K562 (cell line): ENCODE measurements around the gene CARD11. TPM values are rescaled to one million over a fixed set of nuclear protein-coding genes. Genes with fewer than 3 reads are reported as not detected.

Experiments used
- CHD4 ChIP-seq: fragments of 200-600 bp; sonication (generic); IDR thresholded peaks from 3 replicates; pipeline ENCODE4 v1.6.1; 2012; ENCODE audit warnings: low read depth, mild to moderate bottlenecking, mixed read lengths, low read length, inconsistent platforms; ENCODE audit not compliant: insufficient read depth, insufficient replicate concordance, poor library complexity, severe bottlenecking
- GATAD2A ChIP-seq: fragments of 450-650 bp; IDR thresholded peaks from 2 replicates; pipeline ENCODE4 v1.6.1; 2017
- PHF8 ChIP-seq: fragments of 200-600 bp; sonication (generic); IDR thresholded peaks from 2 replicates; pipeline ENCODE4 v1.6.1; 2012; ENCODE audit warnings: mixed run types, mild to moderate bottlenecking, inconsistent platforms, low read length, moderate library complexity, borderline replicate concordance
- ZNF778 ChIP-seq: fragments of 450-650 bp; formaldehyde crosslinking; IDR thresholded peaks from 2 replicates; pipeline ENCODE4 v1.4.0; 2020; ENCODE audit warnings: mild to moderate bottlenecking, moderate library complexity
- polyA plus RNA-seq, 8 experiments: library from polyadenylated mRNA; depleted of rRNA in 4 of 8; stranded (reverse) in 5 of 8; unstranded in 3 of 8; fragments of >200 nt; fragmentation: Nextera tagmentation in 2 of 8; fragmentation: Illumina TruSeq in 1 of 8; extraction: Ambion mirVana in 2 of 8; extraction: Trizol in 1 of 8; gene quantifications; 2 replicates each; pipeline versions ENCODE4 v1.2.1 to v1.2.3, GENCODE V29; 2011 to 2014; ENCODE audit warnings: inconsistent platforms in 1 of 8, missing spikeins in 1 of 8
- total RNA-seq, 7 experiments: library from RNA; depleted of rRNA in 6 of 7; stranded (reverse); fragments of >200 nt in 6 of 7; fragmentation: Illumina TruSeq in 2 of 7; extraction: Trizol in 2 of 7; gene quantifications; 2 replicates each; pipeline versions ENCODE4 v1.2.1 to v1.2.3, GENCODE V29; 2011 to 2021; ENCODE audit warnings: low replicate concordance in 1 of 7
- TF ChIP-seq, protein P1 (sequence below): fragments of 250-450 bp; sonication (Bioruptor Pico); IDR thresholded peaks from 2 replicates; pipeline ENCODE4 v1.4.0; 2020
- TF ChIP-seq, protein P2 (sequence below): fragments of 200-800 bp; sonication (Bioruptor generic); IDR thresholded peaks from 2 replicates; pipeline ENCODE4 v1.6.1; 2016; ENCODE audit warnings: missing genetic modification characterization, missing compliant biosample characterization
- TF ChIP-seq, protein P3 (sequence below): fragments of 250-450 bp; sonication (Bioruptor Pico); IDR thresholded peaks from 2 replicates; pipeline ENCODE4 v1.4.0; 2020; ENCODE audit warnings: mild to moderate bottlenecking, moderate library complexity, borderline replicate concordance

CARD11 gene
- total and polyA plus RNA-seq, 9 of the 15 experiments (the other 6 are each of a cell fraction or from before 2014, with no cell fraction given), result 0.07 to 12.8 (median 5.7) TPM

DNA sequence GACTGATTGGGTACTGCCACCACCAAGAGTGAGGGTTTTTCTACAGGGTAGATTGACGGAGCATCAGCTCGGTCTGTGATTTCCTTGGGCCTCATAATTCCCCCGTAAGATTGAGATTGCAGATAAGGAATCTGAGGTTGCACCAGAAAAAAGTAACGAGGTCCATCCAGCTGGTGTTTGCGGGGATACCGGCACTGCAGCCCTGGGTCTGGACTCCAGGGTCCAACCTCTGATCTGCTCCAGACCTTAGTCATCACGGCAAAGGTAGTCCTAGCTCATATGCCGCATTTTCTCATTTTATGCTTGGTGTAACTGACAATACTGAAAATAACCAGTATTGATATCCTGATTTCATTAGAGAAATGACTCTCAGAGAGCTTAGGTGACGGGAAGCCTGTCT is 3.9 kb downstream of the CARD11 start (continued):
- TF ChIP-seq, protein P1, sequence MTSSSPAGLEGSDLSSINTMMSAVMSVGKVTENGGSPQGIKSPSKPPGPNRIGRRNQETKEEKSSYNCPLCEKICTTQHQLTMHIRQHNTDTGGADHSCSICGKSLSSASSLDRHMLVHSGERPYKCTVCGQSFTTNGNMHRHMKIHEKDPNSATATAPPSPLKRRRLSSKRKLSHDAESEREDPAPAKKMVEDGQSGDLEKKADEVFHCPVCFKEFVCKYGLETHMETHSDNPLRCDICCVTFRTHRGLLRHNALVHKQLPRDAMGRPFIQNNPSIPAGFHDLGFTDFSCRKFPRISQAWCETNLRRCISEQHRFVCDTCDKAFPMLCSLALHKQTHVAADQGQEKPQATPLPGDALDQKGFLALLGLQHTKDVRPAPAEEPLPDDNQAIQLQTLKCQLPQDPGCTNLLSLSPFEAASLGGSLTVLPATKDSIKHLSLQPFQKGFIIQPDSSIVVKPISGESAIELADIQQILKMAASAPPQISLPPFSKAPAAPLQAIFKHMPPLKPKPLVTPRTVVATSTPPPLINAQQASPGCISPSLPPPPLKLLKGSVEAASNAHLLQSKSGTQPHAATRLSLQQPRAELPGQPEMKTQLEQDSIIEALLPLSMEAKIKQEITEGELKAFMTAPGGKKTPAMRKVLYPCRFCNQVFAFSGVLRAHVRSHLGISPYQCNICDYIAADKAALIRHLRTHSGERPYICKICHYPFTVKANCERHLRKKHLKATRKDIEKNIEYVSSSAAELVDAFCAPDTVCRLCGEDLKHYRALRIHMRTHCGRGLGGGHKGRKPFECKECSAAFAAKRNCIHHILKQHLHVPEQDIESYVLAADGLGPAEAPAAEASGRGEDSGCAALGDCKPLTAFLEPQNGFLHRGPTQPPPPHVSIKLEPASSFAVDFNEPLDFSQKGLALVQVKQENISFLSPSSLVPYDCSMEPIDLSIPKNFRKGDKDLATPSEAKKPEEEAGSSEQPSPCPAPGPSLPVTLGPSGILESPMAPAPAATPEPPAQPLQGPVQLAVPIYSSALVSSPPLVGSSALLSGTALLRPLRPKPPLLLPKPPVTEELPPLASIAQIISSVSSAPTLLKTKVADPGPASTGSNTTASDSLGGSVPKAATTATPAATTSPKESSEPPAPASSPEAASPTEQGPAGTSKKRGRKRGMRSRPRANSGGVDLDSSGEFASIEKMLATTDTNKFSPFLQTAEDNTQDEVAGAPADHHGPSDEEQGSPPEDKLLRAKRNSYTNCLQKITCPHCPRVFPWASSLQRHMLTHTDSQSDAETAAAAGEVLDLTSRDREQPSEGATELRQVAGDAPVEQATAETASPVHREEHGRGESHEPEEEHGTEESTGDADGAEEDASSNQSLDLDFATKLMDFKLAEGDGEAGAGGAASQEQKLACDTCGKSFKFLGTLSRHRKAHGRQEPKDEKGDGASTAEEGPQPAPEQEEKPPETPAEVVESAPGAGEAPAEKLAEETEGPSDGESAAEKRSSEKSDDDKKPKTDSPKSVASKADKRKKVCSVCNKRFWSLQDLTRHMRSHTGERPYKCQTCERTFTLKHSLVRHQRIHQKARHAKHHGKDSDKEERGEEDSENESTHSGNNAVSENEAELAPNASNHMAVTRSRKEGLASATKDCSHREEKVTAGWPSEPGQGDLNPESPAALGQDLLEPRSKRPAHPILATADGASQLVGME (CRISPR knock-in tag), result no peak
- TF ChIP-seq, protein P2, sequence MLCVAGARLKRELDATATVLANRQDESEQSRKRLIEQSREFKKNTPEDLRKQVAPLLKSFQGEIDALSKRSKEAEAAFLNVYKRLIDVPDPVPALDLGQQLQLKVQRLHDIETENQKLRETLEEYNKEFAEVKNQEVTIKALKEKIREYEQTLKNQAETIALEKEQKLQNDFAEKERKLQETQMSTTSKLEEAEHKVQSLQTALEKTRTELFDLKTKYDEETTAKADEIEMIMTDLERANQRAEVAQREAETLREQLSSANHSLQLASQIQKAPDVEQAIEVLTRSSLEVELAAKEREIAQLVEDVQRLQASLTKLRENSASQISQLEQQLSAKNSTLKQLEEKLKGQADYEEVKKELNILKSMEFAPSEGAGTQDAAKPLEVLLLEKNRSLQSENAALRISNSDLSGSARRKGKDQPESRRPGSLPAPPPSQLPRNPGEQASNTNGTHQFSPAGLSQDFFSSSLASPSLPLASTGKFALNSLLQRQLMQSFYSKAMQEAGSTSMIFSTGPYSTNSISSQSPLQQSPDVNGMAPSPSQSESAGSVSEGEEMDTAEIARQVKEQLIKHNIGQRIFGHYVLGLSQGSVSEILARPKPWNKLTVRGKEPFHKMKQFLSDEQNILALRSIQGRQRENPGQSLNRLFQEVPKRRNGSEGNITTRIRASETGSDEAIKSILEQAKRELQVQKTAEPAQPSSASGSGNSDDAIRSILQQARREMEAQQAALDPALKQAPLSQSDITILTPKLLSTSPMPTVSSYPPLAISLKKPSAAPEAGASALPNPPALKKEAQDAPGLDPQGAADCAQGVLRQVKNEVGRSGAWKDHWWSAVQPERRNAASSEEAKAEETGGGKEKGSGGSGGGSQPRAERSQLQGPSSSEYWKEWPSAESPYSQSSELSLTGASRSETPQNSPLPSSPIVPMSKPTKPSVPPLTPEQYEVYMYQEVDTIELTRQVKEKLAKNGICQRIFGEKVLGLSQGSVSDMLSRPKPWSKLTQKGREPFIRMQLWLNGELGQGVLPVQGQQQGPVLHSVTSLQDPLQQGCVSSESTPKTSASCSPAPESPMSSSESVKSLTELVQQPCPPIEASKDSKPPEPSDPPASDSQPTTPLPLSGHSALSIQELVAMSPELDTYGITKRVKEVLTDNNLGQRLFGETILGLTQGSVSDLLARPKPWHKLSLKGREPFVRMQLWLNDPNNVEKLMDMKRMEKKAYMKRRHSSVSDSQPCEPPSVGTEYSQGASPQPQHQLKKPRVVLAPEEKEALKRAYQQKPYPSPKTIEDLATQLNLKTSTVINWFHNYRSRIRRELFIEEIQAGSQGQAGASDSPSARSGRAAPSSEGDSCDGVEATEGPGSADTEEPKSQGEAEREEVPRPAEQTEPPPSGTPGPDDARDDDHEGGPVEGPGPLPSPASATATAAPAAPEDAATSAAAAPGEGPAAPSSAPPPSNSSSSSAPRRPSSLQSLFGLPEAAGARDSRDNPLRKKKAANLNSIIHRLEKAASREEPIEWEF (CRISPR knock-in tag), result no peak
- TF ChIP-seq, protein P3, sequence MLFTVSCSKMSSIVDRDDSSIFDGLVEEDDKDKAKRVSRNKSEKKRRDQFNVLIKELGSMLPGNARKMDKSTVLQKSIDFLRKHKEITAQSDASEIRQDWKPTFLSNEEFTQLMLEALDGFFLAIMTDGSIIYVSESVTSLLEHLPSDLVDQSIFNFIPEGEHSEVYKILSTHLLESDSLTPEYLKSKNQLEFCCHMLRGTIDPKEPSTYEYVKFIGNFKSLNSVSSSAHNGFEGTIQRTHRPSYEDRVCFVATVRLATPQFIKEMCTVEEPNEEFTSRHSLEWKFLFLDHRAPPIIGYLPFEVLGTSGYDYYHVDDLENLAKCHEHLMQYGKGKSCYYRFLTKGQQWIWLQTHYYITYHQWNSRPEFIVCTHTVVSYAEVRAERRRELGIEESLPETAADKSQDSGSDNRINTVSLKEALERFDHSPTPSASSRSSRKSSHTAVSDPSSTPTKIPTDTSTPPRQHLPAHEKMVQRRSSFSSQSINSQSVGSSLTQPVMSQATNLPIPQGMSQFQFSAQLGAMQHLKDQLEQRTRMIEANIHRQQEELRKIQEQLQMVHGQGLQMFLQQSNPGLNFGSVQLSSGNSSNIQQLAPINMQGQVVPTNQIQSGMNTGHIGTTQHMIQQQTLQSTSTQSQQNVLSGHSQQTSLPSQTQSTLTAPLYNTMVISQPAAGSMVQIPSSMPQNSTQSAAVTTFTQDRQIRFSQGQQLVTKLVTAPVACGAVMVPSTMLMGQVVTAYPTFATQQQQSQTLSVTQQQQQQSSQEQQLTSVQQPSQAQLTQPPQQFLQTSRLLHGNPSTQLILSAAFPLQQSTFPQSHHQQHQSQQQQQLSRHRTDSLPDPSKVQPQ (CRISPR knock-in tag), result no peak
- TF ChIP-seq ZNF778 (CRISPR knock-in tag) (no peak), PHF8 (no peak), CHD4 (no peak), GATAD2A (no peak)
